Stimulated activated CD4-positive, alpha-beta T cell treated with anti-CD3 and anti-CD28 coated beads, Interleukin-1b, Interleukin-23, amount 100 ng/mL, for 4 hours (primary cell): ENCODE measurements around the gene MIDN.

Experiments used
- DNase-seq, 2 donors: peaks; one replicate each; pipeline ENCODE4 v3.0.0-alpha.2; 2020; ENCODE audit warnings: low read depth in 2 of 2

Gene MIDN

DNA sequence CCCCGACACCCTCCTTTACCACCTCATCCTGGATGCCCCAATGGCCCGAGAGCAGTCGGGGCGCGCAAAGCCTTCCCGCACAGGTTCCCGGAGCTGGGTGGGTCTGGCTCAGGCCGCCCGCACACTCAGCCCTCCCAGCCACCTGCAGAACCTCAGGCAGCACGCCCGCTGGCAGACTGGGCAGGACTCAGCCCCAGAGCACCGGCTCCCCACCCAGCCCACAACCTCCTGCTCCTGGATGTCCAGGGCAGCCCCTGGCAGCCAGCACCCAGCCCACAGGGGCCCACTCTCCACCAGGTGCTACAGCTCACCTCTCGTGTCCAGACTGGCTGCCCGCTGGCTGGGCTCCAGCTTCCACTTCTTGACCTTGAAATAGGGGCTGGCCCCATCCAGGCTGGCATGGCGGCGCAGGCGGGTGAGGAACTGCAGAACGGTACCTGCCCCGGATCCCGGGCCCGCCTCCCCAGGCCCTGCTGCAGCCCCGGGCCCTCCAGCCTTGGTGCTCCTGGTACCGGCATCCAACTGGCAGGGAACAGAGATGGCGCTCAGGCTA lies 15.2 kb upstream of the MIDN start:
- no peak for DNase-seq

DNA sequence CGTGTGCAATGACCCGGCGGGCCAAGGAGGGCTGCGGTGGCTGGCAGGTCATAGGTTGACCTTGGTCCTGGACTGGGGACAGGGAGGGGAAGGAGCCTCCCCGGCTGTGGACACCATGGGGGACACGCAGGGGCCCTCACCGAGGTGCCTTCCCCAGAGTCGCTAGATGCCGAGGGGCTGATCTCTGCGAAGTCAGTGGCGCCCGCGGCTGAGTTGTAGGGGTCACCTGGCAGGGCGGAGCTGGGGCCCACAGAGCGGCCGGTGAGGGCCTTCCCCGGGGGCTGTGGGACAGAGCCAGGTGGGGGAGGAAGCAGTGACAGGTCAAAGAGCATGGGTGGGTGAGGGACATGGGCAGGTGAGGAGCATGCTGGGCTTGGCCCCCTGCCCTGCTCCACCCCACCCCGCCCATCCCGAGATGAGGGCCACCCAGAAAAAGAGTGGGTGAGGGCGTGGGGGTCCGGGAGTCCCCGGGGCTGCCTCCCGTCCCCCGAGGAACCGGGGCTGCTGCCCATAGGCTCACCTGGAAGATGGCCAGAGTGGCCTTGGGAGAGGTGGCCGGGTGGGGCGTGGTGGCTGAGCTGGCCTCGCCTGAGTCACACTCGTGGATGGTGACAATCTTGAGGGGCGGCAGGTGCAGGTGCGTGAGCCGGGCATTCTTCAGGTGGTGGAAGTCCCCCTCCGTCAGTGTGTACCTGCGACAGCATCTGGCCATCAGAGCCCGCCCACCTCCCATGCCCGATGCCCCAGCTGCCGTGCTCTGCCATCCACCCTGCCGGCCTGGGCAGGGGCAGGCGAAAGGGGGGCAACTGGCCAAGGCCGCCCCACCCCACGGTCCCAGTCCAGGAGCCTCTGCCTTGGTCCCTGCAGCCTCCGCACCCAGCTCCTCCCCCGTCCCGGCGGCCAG lies 14.1 kb upstream of the MIDN start:
- DNase-seq = no peak

DNA sequence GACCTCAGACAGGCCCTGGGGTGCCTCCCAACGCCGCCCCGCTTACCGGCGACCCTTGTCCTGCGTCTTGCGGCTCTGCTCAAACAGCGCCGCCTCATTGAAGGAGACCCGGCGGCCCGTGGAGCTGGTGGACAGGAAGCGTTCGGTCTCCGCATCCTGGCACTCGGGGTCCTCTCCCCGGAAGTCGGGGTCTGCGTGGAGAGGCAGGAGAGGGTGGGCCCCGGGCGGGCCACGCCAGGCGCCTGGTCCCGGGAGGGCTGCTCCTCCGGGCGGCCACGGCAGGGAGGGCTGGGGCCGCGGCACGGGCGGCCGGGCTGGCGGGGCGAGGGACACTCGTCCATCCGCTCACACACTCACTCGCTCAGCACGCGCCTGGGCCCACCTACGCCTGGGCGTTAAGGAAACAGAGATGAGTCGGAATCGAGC lies 13.4 kb upstream of the MIDN start:
- DNase-seq = no peak

DNA sequence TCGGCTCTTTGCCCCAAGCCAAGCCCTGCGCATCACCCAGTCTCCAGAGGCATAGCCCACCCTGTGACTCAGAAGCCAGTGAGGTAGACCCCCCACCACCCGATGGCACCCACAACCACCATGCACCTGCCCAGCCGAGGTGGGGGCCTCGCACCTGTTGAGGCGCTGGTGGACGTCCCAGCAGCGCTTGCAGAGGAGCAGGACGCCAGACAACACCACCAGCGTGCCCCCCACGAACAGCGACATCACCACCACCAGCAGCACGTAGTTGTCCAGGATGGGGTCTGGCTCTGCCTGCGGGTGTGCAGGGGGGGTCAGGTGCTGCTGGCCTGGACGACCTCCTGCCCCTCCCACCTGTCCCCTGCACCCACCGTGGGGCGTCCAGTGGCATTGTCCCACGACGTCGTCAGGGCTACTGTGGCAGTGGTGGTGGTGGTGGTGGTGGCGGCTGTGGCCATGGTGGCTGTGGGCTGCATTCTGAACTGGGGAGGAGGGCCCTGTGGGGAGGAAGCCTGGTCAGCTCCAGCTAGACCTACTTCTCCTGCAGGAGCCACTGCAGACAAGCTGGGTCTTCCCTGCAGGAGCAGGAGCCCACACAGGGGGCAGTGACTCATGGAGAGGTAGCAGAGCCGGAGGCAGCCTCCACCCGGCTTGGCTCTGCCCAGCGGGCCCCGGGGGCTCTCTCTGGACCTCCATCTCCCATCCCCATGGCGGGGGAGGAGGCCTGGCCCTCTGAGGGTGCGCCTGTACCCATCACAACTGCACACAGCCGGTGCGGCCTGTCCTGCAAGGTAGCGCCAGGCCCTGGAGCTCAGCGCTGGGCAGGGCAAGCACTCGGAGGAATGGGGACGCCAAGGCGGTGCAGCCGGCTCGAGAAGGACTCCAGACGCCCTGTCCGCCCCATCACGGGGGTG lies 12.5 kb upstream of the MIDN start:
- no peak for DNase-seq

DNA sequence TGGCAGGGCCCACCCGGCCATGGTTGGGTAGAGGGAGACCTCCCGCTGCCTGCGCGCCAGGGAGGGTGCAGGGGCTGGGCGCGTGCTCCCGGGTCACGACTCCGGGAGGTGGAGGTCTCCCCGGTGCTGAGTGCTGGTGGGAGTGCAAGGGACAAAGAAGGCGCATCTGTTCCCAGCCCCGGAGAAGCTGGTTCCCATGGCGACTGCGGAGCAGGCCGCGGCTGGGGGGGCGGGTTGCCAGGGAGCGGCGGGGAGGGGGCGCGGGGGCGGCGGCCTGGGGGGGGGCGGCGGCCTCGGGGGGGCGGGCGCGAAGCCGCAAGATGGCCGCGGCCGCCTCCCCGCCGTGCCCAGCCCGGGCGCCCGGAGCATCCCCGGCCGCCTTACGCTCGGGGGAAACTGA lies 11.8 kb upstream of the MIDN start:
- DNase-seq = no peak

DNA sequence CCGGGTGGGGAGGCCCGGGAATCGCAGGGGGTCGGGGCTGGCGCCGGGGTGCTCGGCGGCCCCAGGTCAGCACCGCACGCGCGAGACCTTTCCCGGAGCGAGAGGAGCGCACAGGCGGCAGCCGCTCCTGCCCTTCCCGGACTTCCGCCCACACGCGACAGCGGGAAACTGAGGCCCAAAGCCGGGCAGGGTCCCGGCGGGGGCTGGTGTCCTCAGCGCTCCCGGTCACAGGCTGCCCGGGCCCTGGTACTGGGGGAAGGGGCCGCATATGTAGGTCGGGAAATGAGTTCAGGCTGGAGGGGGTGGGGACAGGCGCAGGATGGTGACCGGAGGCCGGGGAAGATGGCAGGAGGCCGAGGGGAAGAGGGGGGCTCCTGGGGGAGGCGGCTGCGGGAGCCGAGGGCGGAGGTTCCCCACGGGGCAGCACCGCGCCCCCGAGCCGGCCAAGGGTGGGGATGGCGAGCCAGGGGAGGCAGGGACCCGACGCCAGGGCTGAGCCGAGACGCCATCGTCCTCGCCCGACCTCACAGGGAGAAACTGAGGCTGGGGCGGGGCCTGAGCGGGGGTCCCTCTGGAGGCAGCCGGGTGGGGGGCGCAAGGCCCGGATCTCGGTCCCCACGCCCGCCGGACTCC lies 11.2 kb upstream of the MIDN start:
- no peak for DNase-seq

DNA sequence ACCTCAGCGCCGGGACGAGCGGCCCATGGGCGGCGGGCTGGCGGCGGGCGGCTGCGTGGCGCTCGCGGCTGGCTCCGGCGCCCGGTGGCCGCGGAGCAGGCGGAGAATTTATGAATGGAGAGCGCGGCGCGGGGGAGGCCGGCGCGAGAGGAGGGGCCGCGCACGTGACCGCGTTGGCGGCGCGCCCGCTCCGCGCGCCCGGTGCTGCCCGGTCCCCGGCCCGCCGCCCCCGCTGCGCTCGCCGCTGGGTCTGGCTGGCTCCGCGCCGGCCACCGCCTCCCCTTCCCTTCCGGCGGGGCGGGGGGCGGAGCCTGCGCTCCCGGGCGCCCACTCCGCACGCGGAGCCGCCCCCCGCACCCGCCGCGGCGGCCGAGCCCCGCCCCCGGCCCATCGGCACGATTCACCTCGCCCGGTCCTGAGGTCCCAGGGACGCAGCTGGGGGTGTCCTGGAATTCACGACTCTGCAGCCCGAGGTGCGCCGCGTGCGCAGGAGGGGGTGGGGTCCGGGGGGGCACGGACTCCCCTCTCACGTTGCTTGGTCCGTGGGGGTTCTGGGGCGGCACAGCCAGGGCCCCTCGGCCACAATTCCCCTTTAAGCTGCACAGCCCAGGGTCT lies 10.5 kb upstream of the MIDN start, which contains the start of gene CBARP:
Gene CBARP, minus strand, starts transcription at position 252 of the 615 bp plus-strand sequence. CDS start 1,905 bp downstream, outside the sequence.
- DNase-seq = peak in 1 of 2 donors; percentile 44

DNA sequence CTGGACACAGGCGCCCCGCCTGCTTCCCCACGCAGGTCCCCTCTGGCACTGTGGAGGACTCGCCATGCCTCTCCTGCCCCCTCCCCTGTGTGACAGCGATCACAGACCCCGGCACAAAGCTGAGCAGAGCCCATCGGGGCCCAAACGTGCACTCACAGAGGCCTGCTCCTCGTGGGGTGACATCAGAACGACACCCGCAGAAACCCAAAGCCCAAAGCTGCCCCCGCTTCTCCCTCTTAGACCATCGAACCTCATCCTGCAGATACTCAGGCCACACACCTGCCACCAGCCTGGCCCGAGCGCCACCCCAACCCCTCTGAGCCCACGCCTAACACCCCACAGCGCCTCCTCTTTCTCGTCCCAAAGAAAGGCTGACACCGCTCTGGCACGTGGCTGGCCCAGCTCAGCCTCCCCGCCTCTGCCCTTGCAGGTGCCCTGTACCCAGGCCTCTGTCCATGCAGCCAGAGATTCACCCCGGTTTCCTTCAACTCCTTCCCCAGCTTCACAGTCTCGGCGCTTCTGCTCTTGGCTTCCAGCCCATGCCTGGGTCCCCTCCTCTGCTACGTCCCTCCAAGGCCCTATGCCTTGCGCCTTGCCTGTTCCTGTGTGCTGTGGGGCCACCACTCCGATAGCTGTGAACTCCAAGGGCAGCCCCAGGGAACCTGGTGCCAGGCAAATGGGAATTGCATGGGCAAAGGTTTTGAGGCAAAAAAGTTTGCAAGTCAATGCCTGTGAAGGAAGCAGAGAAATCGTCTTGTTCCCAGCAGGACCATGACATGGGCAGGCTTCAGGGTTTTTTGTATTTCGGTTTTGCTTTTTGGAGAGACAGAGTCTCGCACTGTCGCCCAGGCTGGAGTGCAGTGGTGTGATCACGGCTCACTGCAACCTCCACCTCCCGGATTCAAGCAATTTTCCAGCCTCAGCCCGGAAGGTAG lies 9.7 kb upstream of the MIDN start:
- no peak for DNase-seq

DNA sequence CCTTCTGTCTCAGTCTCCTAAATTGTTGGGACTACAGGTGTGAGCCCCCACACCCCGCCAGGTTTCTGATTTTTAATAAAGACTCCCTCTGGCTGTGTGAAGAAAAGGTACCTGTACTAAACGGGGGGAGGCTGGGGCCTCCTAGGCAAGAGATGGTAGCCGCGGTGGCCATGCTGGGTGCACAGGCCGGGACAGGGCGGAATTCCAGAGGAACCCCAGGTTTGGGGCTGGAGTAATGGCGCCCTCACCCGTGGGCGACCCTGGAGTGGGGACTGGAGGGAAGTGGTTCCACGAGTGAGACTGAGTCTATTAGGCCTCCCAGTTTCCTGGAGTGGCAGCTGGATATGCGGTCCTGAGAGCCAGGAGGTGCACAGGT lies 9.0 kb upstream of the MIDN start:
- no peak for DNase-seq

DNA sequence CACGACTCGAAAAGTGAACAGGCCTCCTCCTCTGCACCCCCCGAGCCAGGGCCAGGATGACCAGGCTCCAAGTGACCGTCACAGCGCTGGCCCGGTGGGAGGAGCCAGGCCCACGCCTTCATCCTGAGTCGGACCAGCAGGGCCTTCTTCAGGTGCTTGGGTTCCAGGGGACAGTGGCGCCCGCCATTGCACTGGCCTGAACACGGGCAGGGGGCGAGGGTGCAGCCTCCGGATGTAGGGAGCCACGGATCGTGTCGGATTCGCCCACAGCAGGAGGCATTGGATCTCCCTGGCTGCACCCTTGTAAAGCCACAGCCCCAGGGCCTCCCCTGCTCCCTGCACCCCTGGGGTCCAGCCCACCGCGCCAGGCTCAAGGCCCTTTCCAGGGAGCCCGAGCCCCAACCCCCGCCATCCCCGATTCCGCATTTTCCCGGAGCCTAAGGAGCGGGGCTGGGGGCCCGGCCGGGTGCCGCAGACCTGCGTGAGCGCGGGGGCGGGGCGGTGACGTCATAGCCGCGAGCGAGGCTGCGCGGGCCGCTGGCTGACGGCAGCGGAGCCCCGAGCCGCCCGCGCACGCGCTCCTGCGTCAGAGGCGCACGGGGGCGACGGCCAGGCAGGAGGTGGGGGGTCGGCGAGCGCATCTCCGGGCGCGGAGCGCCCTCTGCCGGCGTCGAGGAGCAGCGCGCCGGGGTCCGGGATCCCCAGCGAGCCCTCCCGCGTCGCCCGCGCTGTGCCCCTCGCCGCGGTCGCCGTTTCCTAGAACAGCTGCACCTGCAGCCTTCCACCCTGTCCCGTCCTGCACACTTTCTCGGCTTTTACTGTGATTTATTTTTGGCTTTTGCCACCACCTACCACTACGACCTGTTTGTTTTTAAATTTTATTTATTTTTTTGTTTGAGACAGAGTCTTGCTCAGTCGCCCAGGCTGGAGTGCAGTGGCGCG lies 8.3 kb upstream of the MIDN start:
- DNase-seq = peak; percentile 94 to 97

DNA sequence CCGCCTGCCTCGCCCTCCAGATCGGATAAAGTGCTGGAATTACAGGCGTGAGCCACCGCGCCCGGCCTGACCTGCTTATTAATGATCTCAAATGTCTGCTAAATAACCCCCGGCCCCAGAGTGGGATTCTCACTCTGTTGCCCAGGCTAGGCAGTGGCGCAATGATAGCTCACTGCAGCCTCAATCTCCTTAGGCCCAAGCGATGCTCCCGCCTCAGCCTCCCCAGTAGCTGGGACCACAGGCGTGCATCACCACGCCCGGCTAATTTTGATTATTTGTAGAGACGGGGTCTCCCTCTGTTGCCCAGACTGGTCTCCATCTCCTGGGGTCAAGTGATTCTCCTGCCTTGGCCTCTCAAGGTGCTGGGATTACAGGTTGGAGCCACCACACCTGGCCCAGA lies 7.5 kb upstream of the MIDN start:
- no peak for DNase-seq

DNA sequence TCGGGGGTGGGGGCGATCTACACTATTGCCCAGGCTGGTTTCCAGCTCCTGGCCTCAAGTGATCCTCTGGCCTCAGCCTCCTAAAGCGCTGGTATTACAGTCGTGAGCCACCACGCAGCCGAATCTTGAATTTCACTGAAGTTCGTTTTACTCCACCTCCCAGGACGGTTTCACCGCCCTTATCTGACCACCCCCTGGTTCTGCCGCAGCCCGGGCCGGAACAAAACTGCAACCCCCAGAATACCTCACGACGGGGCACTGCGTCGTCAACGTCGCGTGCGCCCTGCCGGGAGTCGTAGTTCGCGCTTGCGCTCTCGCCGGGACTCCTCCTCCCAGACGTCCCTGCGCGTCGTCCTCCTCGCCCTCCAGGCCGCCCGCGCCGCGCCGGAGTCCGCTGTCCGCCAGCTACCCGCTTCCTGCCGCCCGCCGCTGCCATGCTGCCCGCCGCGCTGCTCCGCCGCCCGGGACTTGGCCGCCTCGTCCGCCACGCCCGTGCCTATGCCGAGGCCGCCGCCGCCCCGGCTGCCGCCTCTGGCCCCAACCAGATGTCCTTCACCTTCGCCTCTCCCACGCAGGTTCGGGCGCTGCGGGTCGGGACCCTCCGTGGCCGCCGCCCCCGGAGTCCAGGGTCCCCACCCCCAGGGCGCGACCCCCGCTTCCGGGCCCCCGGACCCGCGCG lies 6.8 kb upstream of the MIDN start, which contains the start of gene ATP5F1D:
Gene ATP5F1D, plus strand, starts transcription at position 335 of the 679 bp plus-strand sequence. Its CDS starts 100 bp downstream, at position 435.
- DNase-seq = peak; percentile 90 to 95

DNA sequence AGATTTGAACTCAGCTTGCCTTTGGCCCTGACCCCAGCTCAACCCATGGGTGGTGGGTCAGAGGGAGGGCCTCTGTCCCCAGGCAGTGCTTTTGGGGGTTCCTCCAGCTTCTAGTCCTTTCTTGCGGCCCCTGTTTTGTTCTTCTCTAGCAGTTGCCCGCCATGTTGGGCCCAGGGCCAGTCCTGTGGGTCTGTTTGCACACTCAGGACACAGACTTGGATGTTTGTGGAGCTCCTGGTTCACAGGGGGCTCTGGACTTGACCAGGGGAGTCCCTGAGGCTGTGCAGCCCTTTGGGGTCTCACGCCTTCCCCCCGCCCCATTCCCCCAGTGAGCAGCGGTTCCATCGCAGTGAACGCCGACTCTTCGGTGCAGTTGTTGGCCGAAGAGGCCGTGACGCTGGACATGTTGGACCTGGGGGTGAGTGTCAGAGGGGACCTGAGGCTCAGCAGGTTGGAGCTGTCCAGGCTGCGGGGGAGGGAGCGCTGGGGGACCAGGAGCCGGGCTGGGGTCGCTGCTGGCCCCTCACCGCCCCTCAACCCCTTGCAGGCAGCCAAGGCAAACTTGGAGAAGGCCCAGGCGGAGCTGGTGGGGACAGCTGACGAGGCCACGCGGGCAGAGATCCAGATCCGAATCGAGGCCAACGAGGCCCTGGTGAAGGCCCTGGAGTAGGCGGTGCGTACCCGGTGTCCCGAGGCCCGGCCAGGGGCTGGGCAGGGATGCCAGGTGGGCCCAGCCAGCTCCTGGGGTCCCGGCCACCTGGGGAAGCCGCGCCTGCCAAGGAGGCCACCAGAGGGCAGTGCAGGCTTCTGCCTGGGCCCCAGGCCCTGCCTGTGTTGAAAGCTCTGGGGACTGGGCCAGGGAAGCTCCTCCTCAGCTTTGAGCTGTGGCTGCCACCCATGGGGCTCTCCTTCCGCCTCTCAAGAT lies 4.4 kb upstream of the MIDN start:
- DNase-seq = peak; percentile 81 to 88

DNA sequence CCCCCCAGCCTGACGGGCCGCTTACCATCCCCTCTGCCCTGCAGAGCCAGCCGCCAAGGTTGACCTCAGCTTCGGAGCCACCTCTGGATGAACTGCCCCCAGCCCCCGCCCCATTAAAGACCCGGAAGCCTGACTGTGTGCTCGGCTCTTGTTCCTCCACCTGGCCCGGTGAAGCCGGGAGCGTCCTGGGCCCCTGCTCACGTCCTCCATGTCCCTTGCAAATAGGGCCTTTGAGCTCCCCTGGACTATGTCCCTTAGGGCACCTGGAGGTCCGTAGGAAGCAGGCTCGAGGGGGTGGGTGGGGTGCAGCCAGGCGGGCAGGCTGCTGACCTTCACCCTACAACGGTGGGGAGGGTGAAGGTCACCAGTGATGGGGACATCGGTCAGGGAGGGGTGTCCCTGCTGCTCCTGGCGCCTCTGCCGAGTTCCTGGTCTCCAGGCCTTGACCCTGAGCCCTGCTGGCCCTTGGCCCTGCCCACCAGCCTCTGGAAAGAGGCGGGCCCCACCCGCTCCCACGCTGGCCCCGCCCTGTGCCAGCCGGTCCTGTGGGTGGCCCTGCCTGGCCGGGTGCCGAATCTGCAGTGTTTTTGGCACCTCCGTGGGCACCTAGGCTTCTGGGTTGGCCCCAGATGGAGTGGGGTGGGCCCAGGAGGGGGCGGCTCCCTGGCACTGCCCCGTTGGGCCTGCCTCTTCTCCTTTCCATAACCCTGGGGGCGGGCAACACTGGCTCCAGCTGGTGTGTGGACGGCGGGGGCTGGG lies 3.5 kb upstream of the MIDN start:
- DNase-seq = no peak

DNA sequence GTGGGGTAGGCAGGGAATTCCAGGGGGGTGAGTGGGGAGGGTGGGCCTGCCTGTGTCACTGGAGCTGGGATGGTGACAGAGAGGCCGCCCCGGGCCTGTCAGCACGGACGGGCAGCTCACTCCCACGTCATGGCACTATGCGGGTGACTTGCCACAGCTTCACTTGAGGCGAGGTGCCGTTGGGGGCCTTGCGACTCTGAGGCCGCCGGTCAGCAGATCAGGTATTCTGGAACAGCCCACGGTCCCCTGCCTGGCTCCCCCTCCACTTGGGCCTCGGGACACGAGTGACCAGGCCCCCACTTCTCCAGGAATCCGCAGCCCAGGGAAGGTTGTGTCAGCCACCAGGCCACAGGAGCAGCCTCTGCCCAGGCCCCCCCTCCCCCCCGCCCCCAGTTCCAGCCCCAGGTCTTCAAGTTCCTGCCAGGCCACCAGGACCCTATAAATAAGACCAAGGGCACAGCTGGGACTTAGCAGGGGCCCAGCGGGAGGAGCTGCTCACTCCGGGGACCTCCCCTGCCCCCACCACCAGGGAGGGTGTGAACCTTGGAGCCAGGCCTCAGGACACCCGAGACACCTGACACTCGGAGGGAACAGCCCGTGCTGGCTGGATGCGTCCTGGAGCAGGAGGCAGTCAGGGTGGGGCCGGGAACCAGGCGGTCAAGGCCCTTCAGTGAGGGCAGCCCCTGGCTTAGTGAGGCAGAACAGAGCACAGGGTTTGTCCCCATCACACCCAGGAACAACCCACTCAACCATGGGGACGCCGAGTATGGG lies 2.7 kb upstream of the MIDN start:
- no peak for DNase-seq
